GM19238 (cell line): ENCODE measurements around the gene ZNF420.
"Not testable (repeated sequence)": the region's sequence is repeated elsewhere in the genome, so short reads cannot be mapped to it uniquely, and the experiment has no call there.

Experiments used
- DNase-seq: peaks from one replicate; pipeline ENCODE4 v3.0.0; 2011; ENCODE audit warnings: low spot score; ENCODE audit not compliant: insufficient read length

The ZNF420 gene

DNA sequence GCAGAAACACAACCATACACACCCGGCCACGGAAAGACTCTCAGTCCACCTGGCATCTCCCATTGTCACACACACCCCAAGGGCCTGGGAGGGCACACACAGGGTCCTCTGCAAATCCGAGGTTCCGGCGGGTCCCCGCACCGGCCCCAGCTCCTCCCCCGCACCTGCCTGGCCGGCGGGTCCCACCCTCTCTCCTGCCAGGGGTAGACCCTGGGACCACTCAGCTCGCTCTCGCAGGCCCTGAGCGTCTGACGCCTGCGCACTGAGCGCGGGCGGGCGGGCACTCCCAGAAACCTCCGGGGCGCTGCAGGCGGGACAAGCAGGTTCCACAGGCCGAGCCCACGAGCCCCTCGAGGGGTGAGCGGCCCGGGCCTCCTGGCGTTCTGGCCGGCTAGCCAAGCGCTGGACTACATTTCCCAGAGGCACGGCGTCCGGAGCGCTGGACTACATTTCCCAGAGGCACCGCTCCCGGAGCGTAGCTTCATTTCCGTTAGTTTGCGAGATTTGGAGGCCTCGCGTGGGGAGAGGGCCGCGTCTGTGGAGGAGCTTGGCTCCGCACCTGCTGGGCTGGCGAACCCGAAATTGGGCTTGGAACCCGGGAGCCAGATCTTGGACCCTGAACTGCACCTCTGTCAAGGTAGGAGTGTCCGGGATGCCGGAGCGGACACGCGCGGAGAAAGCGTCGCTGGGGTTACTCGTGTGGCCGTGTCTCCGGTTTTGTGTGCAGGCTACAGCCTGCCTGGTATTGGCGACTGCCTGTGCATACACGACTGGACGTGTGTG is at the start of gene ZNF420:
Gene ZNF420 (plus strand): TSS at position 500 of the 783 bp plus-strand sequence. CDS start 10,686 bp downstream, outside the sequence.
- DNase-seq = peak; percentile 79

DNA sequence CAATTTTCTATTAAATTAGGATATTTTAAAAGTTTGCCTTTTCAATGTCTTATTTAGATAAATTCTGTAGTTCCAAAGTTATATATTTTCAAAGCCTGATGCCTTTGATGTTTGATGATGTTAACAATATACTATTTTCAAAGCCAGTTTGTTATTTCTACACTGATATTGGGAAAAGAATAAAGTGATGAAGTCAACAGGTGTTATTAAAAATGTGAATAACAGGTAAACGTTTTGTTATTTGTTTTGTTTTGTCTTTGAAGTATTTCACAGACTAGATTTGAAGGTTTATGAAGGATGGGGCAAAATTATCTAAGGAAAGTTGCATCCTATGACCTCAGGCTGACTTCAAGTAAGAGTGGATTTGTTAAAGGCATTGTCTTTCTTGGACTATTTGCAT is 33.1 kb upstream of the ZNF420 start:
- DNase-seq = no peak

GRCh38 chr19:37055330-37055729 is 22.9 kb upstream of the ZNF420 start:
- DNase-seq = no peak

- no peak for DNase-seq
Measured at GRCh38 chr19:37056776-37057175, 21.5 kb upstream of the ZNF420 start.

GRCh38 chr19:37059142-37059541 is 19.1 kb upstream of the ZNF420 start:
- no peak for DNase-seq

GRCh38 chr19:37064886-37065285 is 13.3 kb upstream of the ZNF420 start:
- DNase-seq = not testable (repeated sequence)

DNA sequence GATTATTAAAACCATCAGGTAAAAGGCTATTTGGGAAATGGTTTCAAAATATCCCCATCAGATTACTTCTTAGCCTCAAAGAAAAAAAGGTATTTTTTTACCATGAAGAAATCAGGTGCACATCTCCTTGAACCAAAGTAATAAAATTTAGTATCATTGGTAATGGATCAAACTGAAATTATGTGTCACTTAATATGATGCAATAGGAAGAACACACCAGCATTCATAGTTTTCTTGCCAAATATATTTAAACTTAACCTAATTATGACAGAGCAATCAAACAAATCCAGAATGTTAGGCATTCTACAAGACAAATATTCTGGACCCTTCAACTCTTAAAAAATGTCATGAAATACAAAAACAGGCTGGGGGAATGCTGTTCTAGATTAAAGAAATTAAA is 4.1 kb upstream of the ZNF420 start:
- no peak for DNase-seq

DNA sequence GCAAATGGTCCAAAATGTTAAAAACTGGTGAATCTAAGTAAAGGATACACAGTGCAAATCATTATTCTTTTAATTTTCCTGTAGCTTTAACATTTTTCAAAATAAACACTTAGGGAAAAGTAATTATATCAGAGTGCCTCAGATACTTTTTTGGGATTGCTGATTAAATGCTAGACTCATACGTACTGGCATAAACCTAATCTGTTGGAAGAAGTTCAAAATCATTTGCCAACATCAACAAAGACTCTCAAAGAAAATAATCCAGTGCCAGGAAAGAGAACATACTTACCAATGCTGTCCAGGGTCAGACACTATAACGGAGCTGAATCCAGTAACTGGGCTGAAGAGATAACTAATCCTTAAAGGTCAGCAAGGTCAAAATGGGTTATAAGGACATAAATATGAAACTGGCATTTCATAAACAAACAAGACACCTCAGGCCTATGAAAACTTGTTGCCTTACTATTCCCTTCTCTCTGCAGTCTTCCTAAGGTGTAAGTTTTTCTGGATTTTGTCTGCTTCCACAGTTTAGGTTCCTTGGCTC is 3.3 kb upstream of the ZNF420 start:
- no peak for DNase-seq

GRCh38 chr19:37076524-37076923 is 1.7 kb upstream of the ZNF420 start:
- not testable (repeated sequence) for DNase-seq

DNA sequence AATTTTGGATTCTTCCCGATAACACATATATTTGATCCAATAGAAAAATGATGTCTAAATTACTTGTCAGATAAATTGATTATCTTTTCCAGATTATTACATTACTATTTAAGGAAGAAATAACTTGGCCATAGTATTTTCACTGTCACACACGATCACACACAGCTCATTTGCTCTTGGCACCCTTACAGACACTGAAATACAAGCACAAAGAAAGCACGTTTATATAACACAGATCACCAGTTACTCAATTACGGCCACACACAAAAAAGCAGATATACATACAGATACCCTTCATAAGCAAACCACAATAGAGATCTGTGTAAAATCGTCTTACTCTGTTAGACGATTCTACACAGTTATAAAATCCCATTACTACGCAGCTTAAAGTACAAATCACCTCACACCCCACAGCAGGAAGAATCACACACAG is 716 bp upstream of the ZNF420 start:
- DNase-seq = no peak

DNA sequence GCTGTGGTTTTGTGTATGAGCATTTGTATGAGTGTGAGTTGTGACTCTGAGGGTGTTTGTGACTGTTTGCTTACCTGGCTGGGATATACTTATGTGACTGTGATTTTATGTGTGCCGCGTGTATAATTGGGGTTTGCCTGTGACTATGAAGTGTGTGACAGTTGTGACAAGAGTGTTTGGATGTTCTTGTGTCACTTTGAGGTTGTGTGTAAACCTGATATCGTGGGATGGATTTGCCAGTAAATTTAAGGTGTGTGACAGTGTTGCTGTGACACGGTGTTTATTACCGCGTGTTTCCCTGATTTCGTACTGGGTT is 442 bp downstream of the ZNF420 start:
- no peak for DNase-seq

DNA sequence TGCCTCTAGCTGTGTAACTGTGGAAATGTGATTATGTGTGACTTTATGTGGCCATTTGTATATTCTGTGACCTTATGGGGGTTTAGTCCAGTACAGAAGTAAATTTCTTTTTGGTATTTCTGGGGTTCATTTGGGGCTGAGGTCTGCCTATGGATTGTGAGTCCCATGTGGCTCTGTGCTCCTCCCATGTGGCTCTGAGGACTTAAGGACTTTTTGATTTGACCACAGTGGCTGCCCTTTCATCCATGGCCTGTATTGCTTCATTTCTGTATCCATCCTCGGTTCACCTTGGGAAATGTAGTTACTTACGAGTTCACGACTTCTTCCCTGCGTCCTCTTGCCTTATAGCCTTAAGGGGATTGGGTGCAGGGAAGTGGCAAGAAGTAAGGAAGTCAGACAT is 1.0 kb downstream of the ZNF420 start:
- no peak for DNase-seq

GRCh38 chr19:37082307-37082706 is 4.1 kb downstream of the ZNF420 start:
- no peak for DNase-seq

DNA sequence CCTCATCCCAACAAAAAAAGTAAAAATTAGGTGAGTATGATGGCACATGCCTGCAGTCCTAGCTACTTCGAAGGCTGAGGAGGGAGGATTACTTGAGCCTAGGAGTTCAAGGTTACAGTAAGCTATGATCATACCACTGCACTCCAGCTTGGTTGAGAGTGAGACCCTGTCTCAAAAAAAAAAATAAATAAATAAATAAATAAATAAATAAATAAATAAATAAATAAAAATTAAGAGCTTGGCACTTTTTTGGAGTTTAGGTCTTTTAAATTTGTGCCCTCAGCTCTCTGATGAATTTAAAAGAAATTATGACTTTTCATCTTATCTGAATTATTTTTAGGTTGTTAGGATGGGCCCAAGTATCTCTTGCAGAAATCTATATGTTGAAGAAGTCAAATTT is 8.9 kb downstream of the ZNF420 start:
- DNase-seq = no peak

GRCh38 chr19:37095859-37096258 is 17.6 kb downstream of the ZNF420 start:
- DNase-seq = no peak

DNA sequence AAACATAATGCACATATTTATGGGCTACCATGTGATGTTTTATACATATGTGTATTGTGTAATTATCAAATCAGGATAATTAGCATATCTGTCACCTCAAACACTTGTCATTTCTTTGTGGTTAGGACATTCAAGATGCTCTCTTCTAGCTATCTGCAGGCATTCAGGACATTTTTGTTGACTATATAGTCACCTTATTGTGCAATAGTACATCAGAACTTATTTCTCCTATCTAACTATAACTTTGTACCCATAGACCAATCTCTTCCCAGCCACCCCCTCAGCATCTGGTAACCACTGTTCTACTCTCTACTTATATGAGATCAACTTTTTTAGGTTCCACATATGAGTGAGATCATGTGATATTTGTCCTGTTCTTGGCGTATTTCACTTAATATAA is 20.3 kb downstream of the ZNF420 start:
- no peak for DNase-seq

DNA sequence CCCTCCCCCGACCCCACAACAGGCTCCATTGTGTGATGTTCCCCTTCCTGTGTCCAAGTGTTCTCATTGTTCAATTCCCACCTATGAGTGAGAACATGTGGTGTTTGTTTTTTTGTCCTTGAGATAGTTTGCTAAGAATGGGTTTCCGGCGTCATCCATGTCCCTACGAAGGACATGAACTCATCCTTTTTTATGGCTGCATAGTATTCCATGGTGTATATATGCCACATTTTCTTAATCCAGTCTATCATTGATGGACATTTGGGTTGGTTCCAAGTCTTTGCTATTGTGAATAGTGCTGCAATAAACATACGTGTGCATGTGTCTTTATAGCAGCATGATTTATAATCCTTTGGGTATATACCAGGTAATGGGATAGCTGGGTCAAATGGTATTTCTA is 25.9 kb downstream of the ZNF420 start:
- not testable (repeated sequence) for DNase-seq

DNA sequence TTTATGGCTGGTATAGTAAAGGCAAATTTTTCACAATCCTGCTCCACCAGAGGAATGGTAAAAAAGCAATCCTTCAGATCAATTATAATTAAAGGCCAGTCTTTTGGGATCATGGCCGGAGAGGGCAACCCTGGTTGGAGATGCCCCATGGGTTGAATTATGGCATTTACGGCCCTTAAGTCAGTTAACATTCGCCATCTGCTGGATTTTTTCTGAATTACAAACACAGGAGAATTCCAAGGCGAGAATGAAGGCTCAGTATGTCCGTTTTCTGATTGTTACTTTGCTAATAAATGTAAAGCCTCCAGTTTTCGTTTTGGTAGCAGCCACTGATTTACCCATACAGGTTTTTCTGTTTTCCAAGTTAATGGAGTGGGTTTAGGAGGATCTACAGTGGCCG is 33.5 kb downstream of the ZNF420 start:
- not testable (repeated sequence) for DNase-seq

- DNase-seq = no peak
Measured at GRCh38 chr19:37114001-37114400, 35.8 kb downstream of the ZNF420 start.

- DNase-seq = not testable (repeated sequence)
Measured at GRCh38 chr19:37122093-37122492, 43.9 kb downstream of the ZNF420 start.

DNA sequence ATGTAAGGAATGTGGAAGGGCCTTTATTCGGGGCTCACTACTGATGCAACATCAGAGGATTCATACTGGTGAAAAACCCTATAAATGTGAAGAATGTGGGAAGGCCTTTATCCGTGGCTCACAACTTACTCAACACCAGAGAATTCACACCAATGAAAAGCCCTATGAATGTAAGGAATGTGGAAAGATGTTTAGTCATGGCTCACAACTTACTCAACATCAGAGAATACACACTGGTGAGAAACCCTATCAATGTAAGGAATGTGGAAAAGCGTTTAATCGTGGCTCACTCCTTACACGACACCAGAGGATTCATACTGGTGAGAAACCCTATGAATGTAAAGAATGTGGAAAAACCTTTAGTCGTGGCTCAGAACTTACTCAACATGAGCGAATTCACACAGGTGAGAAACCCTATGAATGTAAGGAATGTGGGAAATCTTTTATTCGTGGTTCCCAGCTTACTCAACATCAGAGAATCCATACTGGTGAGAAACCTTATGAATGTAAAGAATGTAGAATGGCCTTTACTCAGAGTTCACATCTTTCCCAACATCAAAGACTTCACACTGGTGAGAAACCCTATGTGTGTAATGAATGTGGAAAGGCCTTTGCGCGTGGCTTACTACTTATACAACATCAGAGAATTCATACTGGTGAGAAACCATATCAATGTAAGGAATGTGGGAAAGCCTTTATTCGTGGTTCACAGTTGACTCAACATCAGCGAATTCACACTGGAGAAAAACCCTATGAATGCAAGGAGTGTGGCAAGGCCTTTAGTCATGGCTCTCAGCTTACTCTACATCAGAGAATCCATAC is 50.0 kb downstream of the ZNF420 start:
- DNase-seq = no peak

GRCh38 chr19:37128821-37129177 is 50.6 kb downstream of the ZNF420 start:
- DNase-seq = no peak

GRCh38 chr19:37136111-37136510 is 57.9 kb downstream of the ZNF420 start:
- no peak for DNase-seq
